KOPT-K1 (cell line): Measurements from ENCODE around the gene MNT.

ENCODE experiments used
- H3K27ac ChIP-seq: fragments of 200-600 bp; sonication (generic); 2 replicates; pipeline ENCODE4 v1.5.1; 2016; ENCODE audit warnings: antibody characterized with exemption, mild to moderate bottlenecking, low read depth, low read length; ENCODE audit not compliant: poor library complexity, severe bottlenecking
- H3K36me3 ChIP-seq: fragments of 200-600 bp; sonication (generic); 2 replicates; pipeline ENCODE4 v1.5.1; 2017; ENCODE audit warnings: antibody characterized with exemption, mild to moderate bottlenecking, low read length, moderate library complexity; ENCODE audit not compliant: insufficient read depth
- H3K9me3 ChIP-seq: fragments of 200-600 bp; sonication (generic); 2 replicates; pipeline ENCODE4 v1.5.1; 2017; ENCODE audit warnings: antibody characterized with exemption, low read length, mild to moderate bottlenecking; ENCODE audit not compliant: insufficient read depth, poor library complexity, severe bottlenecking

Gene MNT

DNA sequence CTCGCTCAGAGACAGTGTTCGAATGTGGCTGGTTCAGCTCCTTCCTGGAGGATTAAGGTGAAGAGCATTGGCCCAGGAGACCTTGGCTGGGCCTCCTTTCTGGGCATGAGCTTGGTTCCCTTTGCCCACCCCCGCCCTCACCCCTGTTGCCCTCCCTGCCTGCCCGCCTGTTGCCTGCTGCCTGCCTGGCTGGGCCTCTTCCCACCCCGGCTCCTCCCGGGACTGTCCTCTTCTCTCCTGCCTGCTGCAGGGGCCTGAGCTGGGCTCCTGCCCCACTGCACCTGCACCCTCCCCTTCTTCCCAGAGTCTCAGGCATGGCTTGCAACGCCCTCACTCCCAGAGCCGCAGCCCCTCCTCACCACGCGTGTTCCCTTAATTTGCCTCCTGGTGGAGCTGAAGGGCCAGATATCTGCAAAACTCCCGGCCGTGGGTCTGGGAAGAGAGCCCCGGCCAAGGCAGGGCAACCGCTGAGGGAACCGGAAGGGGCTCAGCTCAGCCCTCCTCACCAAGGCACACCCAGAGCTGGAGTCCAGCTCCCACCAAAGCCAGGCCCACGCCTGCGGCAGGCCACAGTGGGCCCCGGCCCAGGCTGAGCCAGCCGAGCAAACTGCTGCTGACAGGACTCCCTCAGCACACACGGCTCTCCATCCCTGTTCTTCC is 31.2 kb downstream of the MNT start:
- peaks cover 66% of the 10 kb centered on the region; the same call in 1 of the 2 replicates for H3K36me3 ChIP-seq
- no peak overlapping the region for H3K27ac ChIP-seq
- no peaks in the 10 kb centered on the region for H3K9me3 ChIP-seq

DNA sequence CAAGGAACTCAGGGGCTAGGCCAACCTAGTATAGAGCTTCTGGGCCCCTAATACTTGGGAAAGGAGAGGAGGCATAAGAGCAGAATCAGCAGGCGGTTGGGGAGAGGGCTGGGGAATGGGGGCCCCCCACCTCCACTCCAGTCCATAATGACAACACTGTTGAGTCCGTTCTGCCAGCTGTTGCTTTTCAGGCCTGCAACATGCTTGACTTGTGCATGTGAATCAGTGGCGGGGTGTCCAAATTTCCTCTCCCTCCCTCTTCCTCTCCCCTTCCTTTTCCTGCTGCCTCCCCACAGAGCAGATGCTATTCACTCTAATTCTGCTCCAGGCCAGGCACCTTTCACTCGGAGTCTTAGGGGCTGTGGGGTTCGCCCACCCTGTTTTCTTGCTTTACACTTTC is 31.8 kb downstream of the MNT start:
- Histone ChIP-seq H3K27ac (no peak overlapping the region), H3K9me3 (no peaks in the 10 kb centered on the region), H3K36me3 (peaks cover 70% of the 10 kb centered on the region; the same call in 1 of the 2 replicates)

DNA sequence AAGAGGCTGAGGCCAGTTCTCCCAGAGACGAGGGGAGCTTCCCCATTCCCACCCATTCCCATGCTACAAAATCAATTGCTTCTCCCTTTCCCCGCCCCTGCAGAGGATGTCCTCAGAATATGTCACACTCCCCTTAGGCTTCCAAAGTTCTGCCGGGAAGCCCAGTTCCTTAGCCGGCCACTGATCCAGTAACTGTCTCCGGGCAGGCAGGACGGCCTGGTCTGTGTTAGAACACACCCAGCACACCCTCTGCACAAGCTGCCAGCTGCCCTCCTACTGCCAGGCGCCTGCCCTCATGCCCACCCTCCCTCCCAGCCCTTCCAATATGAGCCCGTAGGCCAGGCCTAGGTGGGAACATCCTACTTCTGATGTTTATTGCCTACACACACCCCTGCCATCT is 32.5 kb downstream of the MNT start:
- peaks cover 70% of the 10 kb centered on the region; the same call in 1 of the 2 replicates for H3K36me3 ChIP-seq
- no peak overlapping the region for H3K27ac ChIP-seq
- H3K9me3 ChIP-seq = no peaks in the 10 kb centered on the region

DNA sequence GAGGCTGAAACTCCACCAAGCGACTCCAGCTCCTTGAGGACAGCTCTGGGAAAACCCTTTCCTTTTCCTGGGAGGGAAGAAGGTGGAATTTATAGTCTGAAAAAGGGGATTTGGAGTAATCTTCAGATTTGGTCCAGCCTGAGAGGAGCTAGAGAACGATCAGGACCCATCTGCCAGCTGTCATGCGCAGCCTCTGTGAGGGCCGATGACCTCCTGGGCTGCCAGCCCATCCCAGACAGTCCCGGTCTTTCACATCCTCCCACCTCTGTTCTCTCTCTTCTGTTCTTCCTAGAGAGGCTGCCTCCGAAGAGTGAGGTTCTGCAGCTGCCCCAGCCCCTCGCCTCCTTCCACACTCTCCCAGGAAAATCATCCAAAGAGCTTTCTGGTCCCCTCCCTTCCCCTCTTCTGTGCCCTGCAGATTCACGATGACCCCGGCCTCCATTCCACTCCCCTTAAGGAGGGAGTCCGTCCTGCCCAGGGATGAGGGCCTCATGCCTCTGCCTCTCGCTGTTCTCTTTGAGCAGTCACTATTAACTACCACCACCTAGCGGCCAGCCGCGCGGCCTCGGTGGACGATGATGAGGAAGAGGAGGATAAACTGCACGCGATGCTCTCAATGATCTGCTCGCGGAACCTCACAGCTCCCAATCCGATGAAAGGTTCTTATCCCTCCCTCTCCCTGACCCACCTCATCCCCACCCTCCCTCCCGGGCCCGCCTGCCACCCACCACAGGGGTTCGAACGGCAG is 33.9 kb downstream of the MNT start:
- Histone ChIP-seq H3K27ac (no peak overlapping the region), H3K9me3 (no peaks in the 10 kb centered on the region), H3K36me3 (peaks cover 69% of the 10 kb centered on the region; the same call in 1 of the 2 replicates)

DNA sequence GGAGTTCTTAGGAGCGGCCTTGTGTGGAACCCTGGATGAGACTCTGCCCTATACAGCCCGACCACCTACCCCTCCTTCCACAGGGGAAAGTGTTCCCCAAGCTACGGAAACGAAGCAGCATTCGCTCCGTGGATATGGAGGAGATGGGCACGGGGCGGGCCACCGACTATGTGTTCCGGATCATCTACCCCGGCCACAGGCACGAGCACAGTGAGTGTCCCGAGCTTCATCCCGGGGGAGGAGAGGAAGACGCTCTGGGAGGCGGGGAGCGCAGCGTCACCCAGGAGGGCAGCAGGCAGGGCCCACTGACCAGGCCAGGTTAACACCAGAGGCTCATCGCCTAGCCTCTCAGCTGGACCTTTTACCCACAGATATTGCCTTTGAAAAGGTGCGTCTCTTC is 35.7 kb downstream of the MNT start:
- H3K9me3 ChIP-seq = no peaks in the 10 kb centered on the region
- H3K36me3 ChIP-seq = peaks cover 51% of the 10 kb centered on the region; the same call in 1 of the 2 replicates
- H3K27ac ChIP-seq = no peak overlapping the region

DNA sequence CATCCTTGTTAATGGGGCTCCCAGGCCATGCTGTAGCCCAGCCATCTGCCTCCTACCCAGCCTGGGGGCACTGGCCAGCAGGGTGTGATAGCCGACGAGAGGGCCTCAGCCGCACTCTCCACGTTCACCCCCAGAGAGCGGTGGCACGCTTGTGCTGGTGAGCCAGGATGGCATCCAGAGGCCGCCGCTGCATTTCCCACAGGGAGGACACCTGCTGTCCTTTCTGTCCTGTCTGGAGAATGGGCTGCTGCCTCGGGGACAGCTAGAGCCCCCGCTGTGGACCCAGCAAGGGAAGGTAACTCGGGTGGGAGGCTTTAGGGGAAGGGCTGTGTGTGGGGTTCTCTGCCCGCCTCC is 36.1 kb downstream of the MNT start:
- peaks cover 48% of the 10 kb centered on the region; the same call in 1 of the 2 replicates for H3K36me3 ChIP-seq
- no peak overlapping the region for H3K27ac ChIP-seq
- H3K9me3 ChIP-seq = no peaks in the 10 kb centered on the region

GRCh38 chr17:2363851-2364762 is 36.8 kb downstream of the MNT start:
- Histone ChIP-seq H3K9me3 (no peaks in the 10 kb centered on the region), H3K36me3 (peaks cover 48% of the 10 kb centered on the region; the same call in 1 of the 2 replicates), H3K27ac (no peak overlapping the region)

DNA sequence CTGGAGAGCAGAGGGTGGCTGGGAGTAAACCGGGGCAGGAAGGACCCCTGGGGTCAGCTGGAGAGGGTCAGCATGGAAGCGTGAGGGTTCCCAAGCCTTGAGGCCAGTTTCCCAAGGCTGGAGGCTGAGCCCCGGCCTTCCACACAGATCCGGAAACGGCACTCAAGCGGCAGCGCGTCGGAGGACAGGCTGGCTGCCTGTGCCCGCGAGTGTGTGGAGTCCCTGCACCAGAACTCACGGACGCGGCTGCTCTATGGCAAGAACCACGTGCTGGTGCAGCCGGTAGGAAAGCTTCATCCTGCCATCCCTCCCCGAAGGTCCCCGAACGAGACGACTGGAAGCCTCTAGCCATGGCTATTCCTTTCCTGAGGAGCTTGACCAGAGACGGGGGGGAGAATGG is 37.5 kb downstream of the MNT start:
- Histone ChIP-seq H3K36me3 (peaks cover 48% of the 10 kb centered on the region; the same call in 1 of the 2 replicates), H3K9me3 (no peaks in the 10 kb centered on the region), H3K27ac (no peak overlapping the region)

- Histone ChIP-seq H3K9me3 (no peaks in the 10 kb centered on the region), H3K36me3 (peaks cover 48% of the 10 kb centered on the region; the same call in 1 of the 2 replicates), H3K27ac (no peak overlapping the region)
Measured at GRCh38 chr17:2362881-2363280, 38.0 kb downstream of the MNT start.

DNA sequence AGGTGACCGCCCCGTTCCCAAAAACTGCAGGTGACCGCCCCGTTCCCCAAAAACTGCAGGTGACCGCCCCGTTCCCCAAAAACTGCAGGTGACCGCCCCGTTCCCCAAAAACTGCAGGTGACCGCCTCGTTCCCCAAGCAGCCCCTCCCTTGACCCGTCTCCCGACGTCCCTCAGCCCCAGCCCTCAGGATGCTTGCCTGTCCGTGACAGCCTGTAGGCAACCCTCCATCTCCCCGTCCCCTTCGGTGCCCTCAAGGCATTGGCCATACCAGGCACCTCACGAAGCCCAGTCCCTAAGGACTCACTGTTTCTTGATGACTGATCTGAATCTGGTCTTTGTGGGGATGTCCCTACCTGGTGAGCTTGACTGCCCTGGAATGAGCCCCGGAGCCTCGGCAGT is 38.4 kb downstream of the MNT start:
- H3K36me3 ChIP-seq = peaks cover 44% of the 10 kb centered on the region; the same call in 1 of the 2 replicates
- no peak overlapping the region for H3K27ac ChIP-seq
- H3K9me3 ChIP-seq = no peaks in the 10 kb centered on the region

GRCh38 chr17:2362016-2362415 is 38.8 kb downstream of the MNT start:
- no peak overlapping the region for H3K27ac ChIP-seq
- peaks cover 42% of the 10 kb centered on the region; the same call in 1 of the 2 replicates for H3K36me3 ChIP-seq
- no peaks in the 10 kb centered on the region for H3K9me3 ChIP-seq

- Histone ChIP-seq H3K27ac (no peak overlapping the region), H3K36me3 (peaks cover 36% of the 10 kb centered on the region; the same call in 1 of the 2 replicates), H3K9me3 (no peaks in the 10 kb centered on the region)
Measured at GRCh38 chr17:2361010-2361760, 39.7 kb downstream of the MNT start.

DNA sequence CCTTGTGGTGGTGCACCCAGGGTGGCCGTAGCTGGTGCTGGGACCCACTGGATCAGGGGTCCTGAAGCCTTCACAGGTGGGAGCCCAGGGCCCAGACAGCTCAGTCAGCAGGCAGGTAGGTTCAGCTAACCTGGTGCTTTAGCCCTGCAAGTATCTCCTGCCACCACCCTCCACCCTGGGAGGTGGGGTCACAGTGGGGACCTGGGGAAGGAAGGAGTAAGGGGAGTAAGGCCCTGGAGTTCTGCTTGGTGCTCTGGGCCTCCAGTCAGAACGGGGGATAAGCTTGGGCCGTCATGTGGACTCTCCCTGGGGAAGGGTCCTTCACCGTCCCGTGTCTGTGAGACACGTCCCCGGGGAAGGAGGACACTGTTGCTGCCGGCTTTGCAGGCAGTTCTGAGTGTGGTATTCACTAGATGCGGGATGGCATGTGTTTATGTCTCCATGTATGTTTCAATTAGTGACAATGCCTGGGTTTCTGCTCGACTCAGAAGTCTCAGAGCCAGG is 42.9 kb downstream of the MNT start:
- no peak overlapping the region for H3K27ac ChIP-seq
- peaks cover 7% of the 10 kb centered on the region; the same call in 1 of the 2 replicates for H3K36me3 ChIP-seq
- H3K9me3 ChIP-seq = no peaks in the 10 kb centered on the region

GRCh38 chr17:2357237-2357636 is 43.6 kb downstream of the MNT start:
- H3K36me3 ChIP-seq = no peaks in the 10 kb centered on the region; the same call in 1 of the 2 replicates
- H3K27ac ChIP-seq = no peak overlapping the region
- no peaks in the 10 kb centered on the region for H3K9me3 ChIP-seq
